ENCODE measurements around the gene BMERB1. TPM values are rescaled to one million over a fixed set of nuclear protein-coding genes. Genes with fewer than 3 reads are reported as not detected.

BMERB1 gene
- polyA plus RNA-seq, 1 donor (not counting 4 experiments of a cell fraction or from before 2014, with no cell fraction given): 7.8 TPM

- Histone ChIP-seq H4K20me1 (ENCODE audit: control insufficient read depth, extremely low read depth, insufficient read depth, low read length) (no peaks in the 10 kb centered on the region), H3K4me2 (ENCODE audit: control insufficient read depth, extremely low read depth, insufficient read depth, low read depth, low read length) (no peak overlapping the region), H2AFZ (ENCODE audit: control insufficient read depth, low read length) (no peak overlapping the region), H3K9me1 (ENCODE audit: control insufficient read depth, extremely low read depth, insufficient read depth, low read length) (no peaks in the 10 kb centered on the region), H3K9me3 (ENCODE audit: control insufficient read depth, low read depth, low read length) (no peaks in the 10 kb centered on the region), H3K79me2 (ENCODE audit: control insufficient read depth, insufficient read depth, low read length) (no peaks in the 10 kb centered on the region), H3K36me3 (ENCODE audit: control insufficient read depth in 2 of 2, extremely low read depth in 1 of 2, insufficient read depth in 2 of 2, low read length in 2 of 2) (no peaks in the 10 kb centered on the region), H3K27ac (ENCODE audit: control insufficient read depth, insufficient read depth, low read length) (no peak overlapping the region), H3K4me3 (ENCODE audit: control insufficient read depth in 2 of 3, extremely low read depth in 1 of 3, insufficient read depth in 2 of 3, low read depth in 1 of 3, low read length in 3 of 3) (no peak overlapping the region), H3K4me1 (ENCODE audit: control insufficient read depth, extremely low read depth, insufficient read depth, low read length) (no peaks in the 10 kb centered on the region), H3K27me3 (ENCODE audit: control insufficient read depth, extremely low read depth, insufficient read depth, low read length) (no peaks in the 10 kb centered on the region), H3K9ac (ENCODE audit: control insufficient read depth, extremely low read depth, insufficient read depth, low read length) (no peak overlapping the region)
- TF ChIP-seq CTCF (optimal IDR thresholded peaks at IDR 0.05 in 1 of 3, IDR thresholded peaks at IDR 0.05 in 1 of 3, conservative IDR thresholded peaks at IDR 0.05 in 1 of 3; ENCODE audit: extremely low read depth in 1 of 3, insufficient read depth in 2 of 3, low read length in 3 of 3) (peak in 1 of 3 experiments; percentile 8), EZH2 (IDR thresholded peaks at IDR 0.05; ENCODE audit: low read length) (no peak)
- dilution Hi-C loops (cut with MboI; ENCODE audit: extremely low pct_ligation_motif_present, low sequenced_read_pairs): no loop called here
- FAIRE-seq (no peak), DNase-seq (ENCODE audit: low read depth, low spot score) (no peak)
These were observed 104.8 kb downstream of the BMERB1 start for GRCh38 chr16:15539197-15539596.

GRCh38 chr16:15542261-15542660 lies 107.9 kb downstream of the BMERB1 start:
- no peaks in the 10 kb centered on the region for H4K20me1 ChIP-seq (ENCODE audit: control insufficient read depth, extremely low read depth, insufficient read depth, low read length)
- H3K4me3 ChIP-seq (ENCODE audit: control insufficient read depth in 2 of 3, extremely low read depth in 1 of 3, insufficient read depth in 2 of 3, low read depth in 1 of 3, low read length in 3 of 3): no peak overlapping the region
- H3K9ac ChIP-seq (ENCODE audit: control insufficient read depth, extremely low read depth, insufficient read depth, low read length): no peak overlapping the region
- DNase-seq (ENCODE audit: low read depth, low spot score): no peak
- no peak for TF ChIP-seq CTCF (optimal IDR thresholded peaks at IDR 0.05 in 1 of 3, IDR thresholded peaks at IDR 0.05 in 1 of 3, conservative IDR thresholded peaks at IDR 0.05 in 1 of 3; ENCODE audit: extremely low read depth in 1 of 3, insufficient read depth in 2 of 3, low read length in 3 of 3)
- TF ChIP-seq EZH2 (IDR thresholded peaks at IDR 0.05; ENCODE audit: low read length): no peak
- no peaks in the 10 kb centered on the region for H3K9me1 ChIP-seq (ENCODE audit: control insufficient read depth, extremely low read depth, insufficient read depth, low read length)
- dilution Hi-C loops (cut with MboI; ENCODE audit: extremely low pct_ligation_motif_present, low sequenced_read_pairs): no loop called here
- FAIRE-seq: no peak
- no peaks in the 10 kb centered on the region for H3K9me3 ChIP-seq (ENCODE audit: control insufficient read depth, low read depth, low read length)
- peaks cover 3% of the 10 kb centered on the region for H3K4me1 ChIP-seq (ENCODE audit: control insufficient read depth, extremely low read depth, insufficient read depth, low read length)
- no peaks in the 10 kb centered on the region for H3K27me3 ChIP-seq (ENCODE audit: control insufficient read depth, extremely low read depth, insufficient read depth, low read length)
- H3K4me2 ChIP-seq (ENCODE audit: control insufficient read depth, extremely low read depth, insufficient read depth, low read depth, low read length): no peak overlapping the region
- H3K27ac ChIP-seq (ENCODE audit: control insufficient read depth, insufficient read depth, low read length): no peak overlapping the region
- no peak overlapping the region for H2AFZ ChIP-seq (ENCODE audit: control insufficient read depth, low read length)
- H3K79me2 ChIP-seq (ENCODE audit: control insufficient read depth, insufficient read depth, low read length): no peaks in the 10 kb centered on the region
- H3K36me3 ChIP-seq (ENCODE audit: control insufficient read depth in 2 of 2, extremely low read depth in 1 of 2, insufficient read depth in 2 of 2, low read length in 2 of 2): no peaks in the 10 kb centered on the region

Data from keratinocyte (primary cell).